H1 (cell line): ENCODE measurements around the gene SMG5. TPM values are rescaled to one million over a fixed set of nuclear protein-coding genes. Genes with fewer than 3 reads are reported as not detected.

ENCODE experiments used
- CTCF ChIA-PET: fragments of 300-600 bp; sonication (Branson Sonifier 250); formaldehyde crosslinking; loops from one replicate; lab custom pipeline; 2021; ENCODE audit not compliant: partially characterized antibody; lab: Charles Lee
- POLR2A ChIA-PET: fragments of 300-600 bp; sonication (Branson Sonifier 250); formaldehyde crosslinking; loops from one replicate; lab custom pipeline; 2021; ENCODE audit warnings: inconsistent platforms; ENCODE audit not compliant: partially characterized antibody; lab: Charles Lee
- DNase-seq, 2 experiments: peaks; one replicate each; pipeline versions ENCODE4 v3.0.0 to v3.0.0-alpha.2; 2010 to 2022; ENCODE audit warnings: low spot score in 2 of 2, low read depth in 1 of 2, mixed read lengths in 1 of 2
- FAIRE-seq: peaks from 2 replicates; lab custom pipeline; 2011; peaks lifted over from hg19 to GRCh38; lab: Jason Lieb, UNC
- H2AFZ ChIP-seq: 2 replicates; pipeline ENCODE4 v1.8.1; 2012; ENCODE audit warnings: low read length, inconsistent platforms
- H2AK5ac ChIP-seq: 2 replicates; pipeline ENCODE4 v1.6.1; 2013; ENCODE audit warnings: low read depth, low read length
- H2BK120ac ChIP-seq: replicated peaks from 2 replicates; pipeline ENCODE3; 2013; ENCODE audit warnings: low read depth, low read length, inconsistent platforms
- H2BK12ac ChIP-seq: 2 replicates; pipeline ENCODE4 v1.6.1; 2013; ENCODE audit warnings: low read depth, low read length
- H2BK15ac ChIP-seq: 2 replicates; pipeline ENCODE4 v1.6.1; 2013; ENCODE audit warnings: low read length
- H2BK20ac ChIP-seq: 2 replicates; pipeline ENCODE4 v1.6.1; 2013; ENCODE audit warnings: low read length
- H2BK5ac ChIP-seq: 2 replicates; pipeline ENCODE4 v1.6.1; 2013; ENCODE audit warnings: low read depth, low read length
- H3K14ac ChIP-seq: 2 replicates; pipeline ENCODE4 v1.6.1; 2013; ENCODE audit warnings: inconsistent platforms; ENCODE audit not compliant: insufficient read length
- H3K18ac ChIP-seq: 2 replicates; pipeline ENCODE4 v1.6.1; 2013; ENCODE audit warnings: low read length; ENCODE audit errors: extremely low read depth
- H3K23ac ChIP-seq: 2 replicates; pipeline ENCODE4 v1.6.1; 2013; ENCODE audit warnings: inconsistent platforms; ENCODE audit not compliant: insufficient read length
- H3K23me2 ChIP-seq: 2 replicates; pipeline ENCODE4 v1.6.1; 2013; ENCODE audit warnings: low read depth, low read length
- H3K27ac ChIP-seq: 2 replicates; pipeline ENCODE4 v1.6.1; 2011; ENCODE audit warnings: low read depth, low read length, inconsistent platforms
- H3K27me3 ChIP-seq, 4 experiments: replicated peaks in 1 of 4; 1 replicate in 1 of 4; 2 replicates in 3 of 4; pipeline versions ENCODE4 v1.6.1 to v1.8.1; 2011 to 2013; ENCODE audit warnings: low read length in 3 of 4, mild to moderate bottlenecking in 3 of 4, inconsistent platforms in 2 of 4, mixed read lengths in 2 of 4, moderate library complexity in 1 of 4; ENCODE audit not compliant: control insufficient read depth in 3 of 4, insufficient read depth in 3 of 4; ENCODE audit errors: extremely low read depth in 1 of 4
- H3K36me3 ChIP-seq, 4 experiments: 2 replicates each; pipeline versions ENCODE4 v1.6.1 to v1.8.1; 2011 to 2013; ENCODE audit warnings: mild to moderate bottlenecking in 4 of 4, low read length in 3 of 4, moderate library complexity in 2 of 4, control low read depth in 1 of 4, inconsistent platforms in 1 of 4; ENCODE audit not compliant: insufficient read depth in 4 of 4, control insufficient read depth in 2 of 4
- H3K4ac ChIP-seq: replicated peaks from 2 replicates; pipeline ENCODE3; 2013; ENCODE audit warnings: low read length, low read depth, mixed read lengths, inconsistent platforms; ENCODE audit not compliant: insufficient read length
- H3K4me1 ChIP-seq, 4 experiments: replicated peaks in 1 of 4; 1 replicate in 1 of 4; 2 replicates in 3 of 4; pipeline versions ENCODE4 v1.6.1 to v1.8.1; 2011 to 2013; ENCODE audit warnings: low read length in 3 of 4, inconsistent platforms in 2 of 4, mixed read lengths in 1 of 4; ENCODE audit not compliant: insufficient read depth in 4 of 4, control insufficient read depth in 3 of 4
- H3K4me2 ChIP-seq, 2 experiments: 2 replicates each; pipeline versions ENCODE4 v1.6.1 to v1.8.1; 2011 to 2013; ENCODE audit warnings: low read depth in 2 of 2, low read length in 2 of 2, control low read depth in 1 of 2, inconsistent platforms in 1 of 2, mild to moderate bottlenecking in 1 of 2; ENCODE audit not compliant: insufficient read depth in 1 of 2
- H3K4me3 ChIP-seq, 4 experiments: fragments of 200-600, 300-600 bp in 1 of 4; sonication (generic), shearing (Covaris generic), sonication (Bioruptor Twin) in 1 of 4; 2 replicates each; pipeline versions ENCODE4 v1.5.1 to v1.8.1; 2011 to 2016; ENCODE audit warnings: low read length in 4 of 4, low read depth in 3 of 4, control low read depth in 2 of 4, inconsistent platforms in 2 of 4, mild to moderate bottlenecking in 2 of 4, mixed read lengths in 1 of 4, moderate library complexity in 1 of 4; ENCODE audit not compliant: insufficient read depth in 2 of 4; ENCODE audit errors: extremely low read depth in 1 of 4
- H3K56ac ChIP-seq: replicated peaks from 2 replicates; pipeline ENCODE3; 2013; ENCODE audit warnings: low read depth, mild to moderate bottlenecking, mixed read lengths, low read length, inconsistent platforms; ENCODE audit not compliant: insufficient read length
- H3K79me1 ChIP-seq: 2 replicates; pipeline ENCODE4 v1.6.1; 2013; ENCODE audit warnings: low read depth, low read length, control low read depth
- H3K79me2 ChIP-seq, 2 experiments: 2 replicates each; pipeline versions ENCODE4 v1.6.1 to v1.8.1; 2012 to 2013; ENCODE audit warnings: low read length in 2 of 2, mild to moderate bottlenecking in 2 of 2, inconsistent platforms in 1 of 2; ENCODE audit not compliant: insufficient read depth in 2 of 2, control insufficient read depth in 1 of 2
- H3K9ac ChIP-seq, 4 experiments: replicated peaks in 1 of 4; 1 replicate in 1 of 4; 2 replicates in 3 of 4; pipeline versions ENCODE4 v1.6.1 to v1.8.1; 2011 to 2013; ENCODE audit warnings: low read depth in 3 of 4, low read length in 3 of 4, control low read depth in 2 of 4, mild to moderate bottlenecking in 2 of 4, moderate library complexity in 2 of 4, inconsistent platforms in 1 of 4; ENCODE audit errors: extremely low read depth in 1 of 4
- H3K9me3 ChIP-seq, 2 experiments: 2 replicates each; pipeline versions ENCODE4 v1.6.1 to v1.8.1; 2012 to 2013; ENCODE audit warnings: mild to moderate bottlenecking in 2 of 2, moderate library complexity in 2 of 2, control low read depth in 1 of 2, inconsistent platforms in 1 of 2, low read depth in 1 of 2, low read length in 1 of 2, mixed read lengths in 1 of 2; ENCODE audit not compliant: insufficient read depth in 2 of 2
- H4K20me1 ChIP-seq, 2 experiments: replicated peaks in 1 of 2; 2 replicates each; pipeline versions ENCODE3 to v1.8.1; 2011 to 2013; ENCODE audit warnings: inconsistent platforms in 2 of 2, low read length in 2 of 2, mild to moderate bottlenecking in 1 of 2; ENCODE audit not compliant: insufficient read depth in 2 of 2, control insufficient read depth in 1 of 2
- H4K5ac ChIP-seq: 2 replicates; pipeline ENCODE4 v1.6.1; 2013; ENCODE audit warnings: low read length, low read depth, mixed read lengths, inconsistent platforms; ENCODE audit not compliant: insufficient read length
- H4K8ac ChIP-seq: 2 replicates; pipeline ENCODE4 v1.8.0; 2013; ENCODE audit warnings: mild to moderate bottlenecking, moderate library complexity, low read length, inconsistent platforms; ENCODE audit not compliant: insufficient read depth; ENCODE audit errors: extremely low read depth
- H4K91ac ChIP-seq: replicated peaks from 2 replicates; pipeline ENCODE3; 2013; ENCODE audit warnings: low read length, mixed read lengths, inconsistent platforms; ENCODE audit not compliant: insufficient read length
- HDAC2 ChIP-seq, 2 experiments: fragments of 300-600 bp in 1 of 2; sonication (generic) in 1 of 2; IDR thresholded peaks; 2 replicates each; pipeline ENCODE4 v1.6.1; 2011 to 2012; ENCODE audit warnings: low read depth in 2 of 2, low read length in 2 of 2, mild to moderate bottlenecking in 2 of 2, moderate library complexity in 2 of 2, borderline replicate concordance in 1 of 2, inconsistent platforms in 1 of 2
- NANOG ChIP-seq: IDR thresholded peaks from 2 replicates; pipeline ENCODE4 v1.6.1; 2011; ENCODE audit warnings: low read length, low read depth, mild to moderate bottlenecking, inconsistent platforms; ENCODE audit not compliant: insufficient read depth, poor library complexity, severe bottlenecking
- PHF8 ChIP-seq: fragments of 200-600 bp; sonication (generic); conservative IDR thresholded peaks from 2 replicates; pipeline ENCODE4 v1.7.1; 2012; ENCODE audit warnings: low read depth, mild to moderate bottlenecking, inconsistent platforms, low read length, moderate library complexity
- POLR2AphosphoS5 ChIP-seq: IDR thresholded peaks from 2 replicates; pipeline ENCODE4 v1.6.1; 2011; ENCODE audit warnings: low read depth, low read length
- POU5F1 ChIP-seq: IDR thresholded peaks from 2 replicates; pipeline ENCODE4 v1.6.1; 2011; ENCODE audit warnings: low read depth, mild to moderate bottlenecking, low read length, moderate library complexity
- SP2 ChIP-seq: IDR thresholded peaks from 2 replicates; pipeline ENCODE4 v1.6.1; 2012; ENCODE audit warnings: mild to moderate bottlenecking, low read length, inconsistent platforms
- TAF1 ChIP-seq: IDR thresholded peaks from 2 replicates; pipeline ENCODE4 v1.6.1; 2011; ENCODE audit warnings: mild to moderate bottlenecking, low read depth, low read length
- TCF12 ChIP-seq: IDR thresholded peaks from 2 replicates; pipeline ENCODE4 v1.6.1; 2011; ENCODE audit warnings: low read depth, mild to moderate bottlenecking, low read length
- YY1 ChIP-seq: IDR thresholded peaks from 2 replicates; pipeline ENCODE4 v1.6.1; 2011; ENCODE audit warnings: low read depth, mild to moderate bottlenecking, low read length
- polyA plus RNA-seq, 7 experiments: library from polyadenylated mRNA; depleted of rRNA in 3 of 7; stranded (reverse) in 5 of 7; unstranded in 2 of 7; fragments of >200 nt in 5 of 7; fragments of 200-250 nt in 2 of 7; gene quantifications; 1 replicate in 5 of 7; 2 replicates in 1 of 7; 4 replicates in 1 of 7; pipeline versions ENCODE4 v1.2.1 to v1.2.3, GENCODE V29; 2011 to 2013; ENCODE audit warnings: missing spikeins in 2 of 7, mixed read lengths in 2 of 7
- total RNA-seq: library from RNA; stranded (reverse); fragmentation: NEBNext Ultra II Directional; extraction: Animal tissue kit (Norgen Biotek cat#: 25700); gene quantifications from 2 replicates; pipeline ENCODE4 v1.2.1, GENCODE V29; 2021
- TF ChIP-seq, protein P1 (sequence below): IDR thresholded peaks from 2 replicates; pipeline ENCODE4 v1.6.1; 2011; ENCODE audit warnings: low read depth, mild to moderate bottlenecking, low read length; ENCODE audit not compliant: insufficient read depth

Gene SMG5
- total and polyA plus RNA-seq, 2 of the 8 experiments (the other 6 are each of a cell fraction or from before 2014, with no cell fraction given), result 32.7 to 98.0 TPM

DNA sequence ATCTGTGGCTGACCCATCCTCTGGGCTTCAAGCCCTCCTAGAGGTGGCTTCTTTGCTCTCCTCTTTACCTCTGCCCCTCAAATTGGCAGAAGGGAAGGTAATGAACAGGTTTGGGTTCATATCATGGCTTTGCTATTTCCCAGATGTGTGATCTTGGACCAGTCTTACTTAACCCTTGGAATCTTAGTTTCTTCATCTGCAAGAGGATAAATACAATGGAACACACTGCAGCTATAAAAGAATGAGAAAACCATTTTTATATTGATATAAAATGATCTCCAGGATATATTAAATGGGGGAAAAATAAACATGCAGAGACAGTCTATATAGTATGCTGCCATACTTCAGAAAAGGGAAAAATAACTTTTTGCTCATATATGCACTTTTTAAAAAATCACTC lies 7.2 kb upstream of the SMG5 start:
- TF ChIP-seq, protein P1, sequence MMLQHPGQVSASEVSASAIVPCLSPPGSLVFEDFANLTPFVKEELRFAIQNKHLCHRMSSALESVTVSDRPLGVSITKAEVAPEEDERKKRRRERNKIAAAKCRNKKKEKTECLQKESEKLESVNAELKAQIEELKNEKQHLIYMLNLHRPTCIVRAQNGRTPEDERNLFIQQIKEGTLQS, result no peak
- TF ChIP-seq POU5F1, result no peak
- TF ChIP-seq NANOG, result no peak
- no peak for TF ChIP-seq SP2
- no peak for TF ChIP-seq HDAC2 (IDR thresholded peaks at IDR 0.05; ENCODE audit: borderline replicate concordance in 1 of 2, low read depth in 2 of 2, low read length in 2 of 2)
- no peak for TF ChIP-seq YY1
- no peak for TF ChIP-seq PHF8
- TF ChIP-seq POLR2AphosphoS5, result no peak
- no peak for TF ChIP-seq TAF1
- TF ChIP-seq TCF12, result no peak
- Histone ChIP-seq H3K36me3 (peaks cover 0 to 7% (median 0%) of the 10 kb centered on the region in 4 experiments; a peak in 2 of 8 replicates), H3K4ac (no peak overlapping the region), H3K9ac (no peak overlapping the region), H4K91ac (no peak overlapping the region), H3K79me2 (no peaks in the 10 kb centered on the region), H3K4me1 (peaks cover 0 to 7% (median under 1%) of the 10 kb centered on the region in 4 experiments; a peak in 2 of 7 replicates), H3K14ac (no peak overlapping the region), H2BK12ac (no peak overlapping the region), H4K5ac (no peak overlapping the region), H2BK15ac (no peak overlapping the region), H2BK120ac (no peak overlapping the region), H3K4me3 (no peak overlapping the region), H3K79me1 (0 out of 2 replicates have a peak, but pooled peaks cover 1% of the 10 kb centered on the region), H2AFZ (no peak overlapping the region), H4K8ac (no peak overlapping the region), H3K56ac (no peak overlapping the region), H3K18ac (no peak overlapping the region), H3K27ac (no peak overlapping the region), H2BK5ac (no peak overlapping the region), H3K27me3 (no peaks in the 10 kb centered on the region), H4K20me1 (peaks cover 0 to 3% of the 10 kb centered on the region in 2 experiments), H2AK5ac (no peak overlapping the region), H3K23ac (no peak overlapping the region), H3K9me3 (no peaks in the 10 kb centered on the region), H3K4me2 (no peak overlapping the region), H3K23me2 (peaks cover 2% of the 10 kb centered on the region; the same call in 1 of the 2 replicates), H2BK20ac (no peak overlapping the region)
- ChIA-PET CTCF (no interaction called here), POLR2A (interaction anchor here (1.6 to 2.9 kb wide), 2 partner anchors 8 to 23 kb away, joined by 5 to 31 read pairs; partner anchors contain the start of gene SMG5)
- FAIRE-seq, result no peak
- DNase-seq, result no peak
